Stimulated activated CD8-positive, alpha-beta memory T cell treated with anti-CD3 and anti-CD28 coated beads, Interleukin-12 subunit alpha, Interleukin-12 subunit beta, amount 100 ng/mL, for 24 hours (primary cell): Measurements from ENCODE around the gene TMEM100.

Experiments used
- DNase-seq: peaks from one replicate; pipeline ENCODE4 v3.0.0-alpha.2; 2020; ENCODE audit errors: extremely low read depth

The TMEM100 gene

GRCh38 chr17:55717898-55718735 is 4.5 kb downstream of the TMEM100 start:
- DNase-seq, result no peak

GRCh38 chr17:55717432-55717831 is 5.2 kb downstream of the TMEM100 start:
- no peak for DNase-seq

DNA sequence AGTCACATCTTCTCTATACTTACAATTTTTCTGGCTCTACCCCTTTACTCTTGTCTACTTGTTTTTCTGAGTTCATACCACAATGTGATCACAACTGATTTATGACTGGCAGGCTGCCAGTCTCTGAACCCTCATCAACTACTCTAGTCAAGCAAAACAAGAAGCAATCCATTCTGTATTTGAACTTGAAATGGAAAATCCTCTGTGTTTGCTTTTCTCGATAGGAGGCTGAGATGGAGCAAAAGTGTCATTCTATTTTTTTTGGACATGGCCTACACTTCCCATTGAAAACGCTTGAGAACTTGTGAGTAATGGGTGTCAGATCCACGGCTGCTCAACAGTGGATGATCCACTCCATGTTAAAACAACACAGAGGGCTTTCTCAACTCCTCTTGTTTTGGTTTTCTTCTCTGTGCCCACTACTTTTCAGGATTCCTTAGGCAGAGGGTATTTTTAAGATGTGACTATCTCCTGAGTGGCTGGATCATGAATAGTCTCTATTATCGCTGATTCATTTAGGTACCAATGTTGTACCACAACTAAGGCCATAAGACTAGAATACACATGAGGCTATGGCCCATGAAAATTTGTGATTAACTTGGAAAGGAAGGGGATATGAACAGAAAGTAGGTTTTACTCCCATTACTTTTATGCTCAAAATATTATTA is 11.7 kb downstream of the TMEM100 start:
- no peak for DNase-seq

GRCh38 chr17:55710410-55710809 is 12.3 kb downstream of the TMEM100 start:
- DNase-seq, result no peak

DNA sequence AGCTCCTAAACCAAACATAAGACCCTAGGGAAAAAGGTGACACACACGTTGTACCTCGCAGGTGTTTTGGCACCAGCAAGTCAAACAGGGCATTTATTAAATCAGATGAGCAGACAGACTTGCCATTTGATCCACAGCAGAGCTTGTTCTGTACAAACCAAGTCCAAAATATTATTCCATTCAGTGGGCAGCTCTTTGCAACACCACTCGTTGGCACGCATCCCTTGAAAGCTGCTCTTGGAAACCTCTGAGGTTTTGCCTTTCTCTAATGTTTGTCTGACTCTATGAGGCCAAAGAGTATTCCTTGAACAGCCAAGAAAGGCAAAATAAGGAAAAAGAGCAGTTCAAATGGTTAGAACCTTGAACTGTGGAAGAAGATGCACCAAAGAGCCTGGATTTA is 12.7 kb downstream of the TMEM100 start:
- DNase-seq, result no peak

DNA sequence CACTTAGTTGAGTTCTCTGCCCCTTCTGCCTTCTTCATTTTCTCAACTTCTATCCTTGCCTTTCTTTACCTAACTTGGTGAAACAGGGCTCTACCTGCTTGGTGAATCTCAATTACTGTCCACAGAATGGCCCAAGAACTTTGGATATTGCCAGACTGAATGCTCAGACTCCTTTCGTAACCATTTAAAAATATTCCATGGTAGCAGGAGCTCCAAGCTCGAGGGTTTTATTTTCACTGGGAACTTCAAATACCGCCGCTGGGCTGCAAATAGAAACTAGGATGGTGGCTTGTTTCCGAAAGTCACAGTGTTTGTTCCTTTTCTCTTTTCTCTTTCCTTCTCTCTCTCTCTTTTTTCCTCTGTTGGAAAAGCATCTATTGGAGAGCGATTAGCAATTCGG is 13.2 kb downstream of the TMEM100 start:
- DNase-seq, result no peak

DNA sequence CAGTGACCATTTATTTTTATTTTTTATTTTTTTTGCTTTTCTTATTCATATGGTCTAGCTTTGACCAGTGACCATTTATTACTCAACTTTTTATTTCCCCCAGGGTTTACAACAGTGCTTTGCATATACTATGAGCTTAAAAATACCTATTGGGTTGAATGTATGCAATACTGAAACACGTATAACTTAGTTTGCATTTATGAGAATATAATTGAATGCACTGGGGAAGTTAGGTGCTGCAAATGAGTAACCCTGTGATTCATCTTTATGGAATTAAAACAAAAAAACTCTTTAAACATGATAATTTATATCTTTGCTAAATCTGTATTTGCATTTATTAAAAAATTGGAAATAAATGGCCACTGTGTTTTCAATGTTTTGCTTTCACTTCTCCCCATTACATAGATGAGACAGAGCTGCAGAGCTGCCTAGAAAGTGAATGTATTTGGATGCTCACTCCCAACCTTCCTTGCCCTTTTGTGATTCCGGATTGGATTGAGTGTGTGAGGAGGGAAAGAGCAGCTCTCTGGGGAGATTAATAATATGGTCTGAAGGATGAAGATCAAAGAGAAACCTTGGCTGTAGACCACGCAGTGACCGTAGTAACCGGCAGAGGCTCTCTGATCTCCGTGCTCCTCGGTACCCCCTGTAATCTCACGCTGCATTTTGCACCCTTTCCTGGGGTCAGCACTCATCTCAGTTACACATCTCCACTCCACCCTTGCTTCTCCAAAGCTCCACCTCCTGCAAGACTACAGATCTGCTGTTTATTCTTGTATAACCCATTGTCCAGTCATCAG is 14.3 kb downstream of the TMEM100 start:
- DNase-seq, result no peak

DNA sequence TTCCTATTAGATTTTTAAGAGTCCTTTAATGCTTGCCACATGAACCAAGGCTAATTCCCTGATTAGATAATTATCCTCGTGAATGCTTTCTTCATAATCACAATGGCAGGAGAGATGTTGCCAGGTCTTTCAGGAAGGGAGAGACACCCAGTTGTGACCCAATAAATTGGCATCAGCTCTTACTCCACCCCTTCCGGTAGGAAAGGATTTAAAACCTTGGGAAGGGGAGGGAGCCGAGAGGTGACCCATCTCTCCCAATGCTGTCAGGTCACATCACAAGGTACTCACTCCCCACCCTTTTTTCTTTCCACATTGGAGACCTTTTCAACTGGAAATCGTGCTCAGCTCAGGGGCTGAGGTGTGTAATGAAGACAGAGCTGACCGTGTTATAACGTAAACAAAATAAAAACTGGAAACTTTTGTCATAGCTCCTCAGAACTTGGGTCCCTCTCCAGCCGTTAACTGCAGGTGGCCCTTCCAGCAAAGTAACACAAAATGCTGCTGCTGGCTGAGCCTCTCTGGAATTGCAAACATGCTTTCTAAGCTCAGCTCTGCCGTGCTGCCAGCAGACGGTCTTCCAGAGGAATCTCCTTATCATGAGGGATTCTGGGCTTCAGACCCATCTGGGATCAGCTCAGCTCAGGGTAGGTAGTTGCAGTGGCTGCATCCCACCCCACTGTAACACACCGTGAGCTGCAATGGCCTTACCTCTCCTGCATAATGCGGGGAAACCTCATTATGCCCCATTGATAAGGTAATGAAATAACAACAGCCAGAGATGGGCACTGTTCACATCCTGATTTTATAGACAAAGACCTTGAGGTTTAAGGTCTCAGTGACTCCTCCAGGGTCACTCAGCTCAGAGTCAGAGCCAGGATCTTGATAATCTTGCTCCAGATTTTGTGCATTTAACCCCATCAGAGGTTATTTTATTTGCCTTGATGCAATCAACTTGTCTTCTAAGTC is 15.6 kb downstream of the TMEM100 start:
- DNase-seq, result no peak

- DNase-seq, result no peak
Observed at GRCh38 chr17:55705847-55706246, 16.8 kb downstream of the TMEM100 start.

DNA sequence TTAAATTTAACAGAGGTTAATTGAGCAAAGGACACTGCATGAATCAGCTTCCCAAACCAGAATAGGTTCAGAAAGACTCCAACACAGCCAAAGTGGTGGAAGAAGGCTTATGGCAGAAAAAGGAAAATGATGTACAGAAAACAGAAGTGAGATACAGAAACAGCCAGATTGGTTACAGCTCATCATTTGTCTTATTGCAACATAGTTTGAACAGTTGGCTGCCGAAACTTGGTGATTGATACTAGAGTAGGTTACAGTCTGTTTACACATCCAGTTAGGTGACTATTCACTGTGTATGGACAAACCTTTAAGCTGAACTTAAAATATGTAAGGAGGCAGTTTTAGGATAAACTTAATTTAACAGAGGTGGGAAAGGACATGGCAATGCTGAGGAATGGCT is 18.3 kb downstream of the TMEM100 start:
- DNase-seq, result no peak

GRCh38 chr17:55702150-55702549 is 20.5 kb downstream of the TMEM100 start:
- DNase-seq, result no peak

DNA sequence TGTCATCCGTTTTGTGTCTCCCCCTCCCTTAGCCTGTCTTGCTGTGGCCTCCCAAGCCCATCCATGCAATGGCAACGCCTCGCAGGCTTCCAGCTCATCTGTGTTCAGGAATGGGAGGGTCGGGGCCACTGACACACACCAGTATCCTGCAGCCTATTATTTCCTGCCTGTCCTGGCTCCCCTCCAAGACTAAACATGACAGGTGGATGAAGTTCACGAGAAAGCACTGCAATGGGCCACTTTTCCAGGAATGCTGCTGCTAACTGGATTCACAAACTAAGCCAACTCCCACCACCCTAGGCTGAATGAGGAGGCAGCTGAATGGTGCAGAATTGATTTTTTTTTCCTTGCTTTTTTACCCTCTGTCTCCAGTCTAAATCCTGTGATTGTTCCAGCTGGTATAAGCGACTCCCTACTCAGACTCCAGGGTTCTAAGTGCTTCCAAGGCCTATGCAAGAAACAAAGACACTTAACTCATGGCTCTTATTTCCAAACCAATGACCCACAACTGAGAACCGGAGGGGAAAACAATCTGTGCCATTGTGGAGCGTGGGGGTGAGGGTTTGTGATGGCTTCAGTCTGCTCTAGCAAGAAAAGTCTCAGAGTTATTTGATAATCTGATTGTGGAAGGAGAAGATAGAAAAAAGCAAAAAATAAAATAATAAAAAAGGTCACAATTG is 23.3 kb downstream of the TMEM100 start:
- DNase-seq, result no peak

- no peak for DNase-seq
Observed at GRCh38 chr17:55694286-55694910, 28.3 kb downstream of the TMEM100 start.

DNA sequence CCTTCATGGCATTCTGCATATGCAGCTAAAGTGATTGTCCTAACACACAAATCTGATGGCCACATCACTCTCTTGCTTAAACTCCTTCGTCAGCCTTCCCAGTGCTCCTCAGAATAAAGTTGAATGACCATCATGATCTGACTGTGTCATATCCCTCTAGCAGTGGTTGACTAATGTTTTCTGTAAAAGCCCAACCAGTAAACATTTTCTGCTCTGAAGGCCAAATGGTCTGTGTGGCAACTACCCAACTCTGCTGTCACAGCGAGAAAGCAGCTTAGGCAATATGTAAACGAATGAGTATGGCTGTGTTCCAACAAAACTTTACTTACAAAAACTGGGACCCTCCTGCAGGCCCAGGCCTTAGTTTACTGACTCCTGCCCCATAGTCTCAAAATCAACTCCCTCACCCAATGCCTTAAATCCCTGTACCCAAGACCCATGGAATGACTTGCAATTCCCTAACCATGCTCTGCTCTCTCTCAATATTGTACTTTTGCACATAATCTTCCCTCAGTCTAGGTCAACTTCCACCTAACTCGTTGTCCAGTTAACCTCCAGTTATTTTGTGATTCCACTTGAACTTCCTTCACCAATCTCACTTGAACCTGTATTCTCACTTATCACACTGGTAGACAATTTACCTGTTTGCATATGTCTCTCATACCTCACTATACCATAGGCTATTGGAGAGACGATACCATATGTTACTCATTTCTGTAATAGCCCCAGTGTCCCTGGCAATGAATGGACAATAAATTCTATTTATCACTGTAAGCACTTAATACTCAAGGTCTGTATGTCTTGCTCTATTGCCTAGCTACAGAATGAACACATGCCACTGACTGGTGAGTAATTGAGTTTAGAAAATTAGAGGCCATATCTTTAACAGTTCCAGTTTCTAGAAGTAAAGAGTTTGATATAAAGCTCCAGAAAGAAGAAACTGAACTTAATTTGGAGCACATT is 29.1 kb downstream of the TMEM100 start:
- no peak for DNase-seq

DNA sequence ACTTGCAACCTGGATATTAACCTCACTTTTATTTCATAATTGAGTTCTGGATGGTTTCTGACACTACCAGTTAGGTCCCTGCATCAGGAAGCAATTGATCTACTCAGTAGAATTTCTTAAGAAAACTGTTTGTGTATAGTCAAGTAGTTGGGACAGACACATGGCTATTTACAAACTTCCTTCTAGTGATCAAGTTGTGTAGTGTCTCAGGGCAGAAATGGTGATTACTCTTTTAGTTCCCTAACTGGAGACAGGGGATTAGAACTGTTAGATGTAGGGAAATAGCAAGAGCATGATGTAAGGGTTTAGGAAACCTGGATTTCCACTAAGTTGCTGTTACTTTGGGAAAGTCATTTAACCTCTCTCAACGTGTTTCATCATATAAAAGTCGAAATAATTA is 30.4 kb downstream of the TMEM100 start:
- DNase-seq, result no peak

DNA sequence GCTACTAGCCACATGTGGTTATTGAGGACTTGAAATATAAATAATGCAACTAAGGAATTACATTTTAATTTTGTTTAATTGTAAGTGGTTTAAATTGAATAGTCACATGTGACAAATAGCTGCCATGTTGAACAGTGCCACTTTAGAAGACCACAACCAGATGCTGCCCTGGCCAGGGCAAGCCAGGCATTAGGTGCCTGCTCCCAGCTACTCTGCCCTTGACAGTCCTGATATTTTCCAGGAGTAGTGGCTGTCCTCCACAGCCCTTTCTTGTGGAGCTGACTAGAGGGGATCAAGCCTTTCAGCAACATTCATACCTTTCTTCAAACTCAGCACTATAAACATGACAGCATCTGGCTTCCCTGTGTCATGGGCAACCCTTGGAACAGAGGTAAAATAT is 31.0 kb downstream of the TMEM100 start:
- no peak for DNase-seq

- no peak for DNase-seq
Observed at GRCh38 chr17:55690105-55690508, 32.6 kb downstream of the TMEM100 start.

DNA sequence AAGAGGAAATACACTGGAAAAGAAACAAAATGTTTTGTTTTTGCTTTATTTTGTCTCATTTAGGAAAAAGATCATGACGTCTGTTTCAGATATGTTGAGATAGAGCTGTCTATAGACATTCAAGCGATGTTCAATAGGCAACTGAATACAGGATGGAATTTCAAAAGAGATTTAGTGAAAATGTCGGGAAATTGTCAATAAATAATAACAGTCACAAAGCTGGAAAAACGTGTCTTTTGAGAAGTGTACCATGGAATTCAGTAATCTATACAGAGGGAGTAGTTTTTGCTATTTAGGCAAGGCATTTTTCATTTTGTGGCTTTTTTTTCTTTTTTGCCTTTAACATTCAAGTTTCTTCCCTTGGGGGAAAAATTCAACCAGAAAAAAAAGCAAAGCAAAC is 33.0 kb downstream of the TMEM100 start:
- no peak for DNase-seq

DNA sequence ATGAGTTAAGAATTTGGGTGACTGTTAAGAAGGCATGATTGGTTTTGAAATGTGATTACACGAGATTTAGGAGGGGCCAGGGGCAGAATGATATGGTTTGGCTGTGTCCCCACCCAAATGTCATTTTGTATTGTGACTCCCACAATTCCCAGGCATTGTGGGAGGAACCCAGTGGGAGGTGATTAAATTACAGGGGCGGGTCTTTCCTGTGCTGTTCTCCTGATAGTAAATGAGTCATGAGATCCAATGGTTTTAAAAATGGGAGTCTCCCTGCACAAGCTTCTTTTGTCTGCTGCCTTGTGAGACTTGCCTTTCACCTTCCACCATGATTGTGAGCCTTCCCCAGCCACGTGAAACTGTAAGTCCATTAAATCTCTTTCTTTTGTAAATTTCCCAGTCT is 34.6 kb downstream of the TMEM100 start:
- DNase-seq, result no peak
